ENCODE measurements around the gene TNFRSF21.
"Not testable (repeated sequence)": the region's sequence is repeated elsewhere in the genome, so short reads cannot be mapped to it uniquely, and the experiment has no call there.

TNFRSF21 gene, protein sequence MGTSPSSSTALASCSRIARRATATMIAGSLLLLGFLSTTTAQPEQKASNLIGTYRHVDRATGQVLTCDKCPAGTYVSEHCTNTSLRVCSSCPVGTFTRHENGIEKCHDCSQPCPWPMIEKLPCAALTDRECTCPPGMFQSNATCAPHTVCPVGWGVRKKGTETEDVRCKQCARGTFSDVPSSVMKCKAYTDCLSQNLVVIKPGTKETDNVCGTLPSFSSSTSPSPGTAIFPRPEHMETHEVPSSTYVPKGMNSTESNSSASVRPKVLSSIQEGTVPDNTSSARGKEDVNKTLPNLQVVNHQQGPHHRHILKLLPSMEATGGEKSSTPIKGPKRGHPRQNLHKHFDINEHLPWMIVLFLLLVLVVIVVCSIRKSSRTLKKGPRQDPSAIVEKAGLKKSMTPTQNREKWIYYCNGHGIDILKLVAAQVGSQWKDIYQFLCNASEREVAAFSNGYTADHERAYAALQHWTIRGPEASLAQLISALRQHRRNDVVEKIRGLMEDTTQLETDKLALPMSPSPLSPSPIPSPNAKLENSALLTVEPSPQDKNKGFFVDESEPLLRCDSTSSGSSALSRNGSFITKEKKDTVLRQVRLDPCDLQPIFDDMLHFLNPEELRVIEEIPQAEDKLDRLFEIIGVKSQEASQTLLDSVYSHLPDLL

DNA sequence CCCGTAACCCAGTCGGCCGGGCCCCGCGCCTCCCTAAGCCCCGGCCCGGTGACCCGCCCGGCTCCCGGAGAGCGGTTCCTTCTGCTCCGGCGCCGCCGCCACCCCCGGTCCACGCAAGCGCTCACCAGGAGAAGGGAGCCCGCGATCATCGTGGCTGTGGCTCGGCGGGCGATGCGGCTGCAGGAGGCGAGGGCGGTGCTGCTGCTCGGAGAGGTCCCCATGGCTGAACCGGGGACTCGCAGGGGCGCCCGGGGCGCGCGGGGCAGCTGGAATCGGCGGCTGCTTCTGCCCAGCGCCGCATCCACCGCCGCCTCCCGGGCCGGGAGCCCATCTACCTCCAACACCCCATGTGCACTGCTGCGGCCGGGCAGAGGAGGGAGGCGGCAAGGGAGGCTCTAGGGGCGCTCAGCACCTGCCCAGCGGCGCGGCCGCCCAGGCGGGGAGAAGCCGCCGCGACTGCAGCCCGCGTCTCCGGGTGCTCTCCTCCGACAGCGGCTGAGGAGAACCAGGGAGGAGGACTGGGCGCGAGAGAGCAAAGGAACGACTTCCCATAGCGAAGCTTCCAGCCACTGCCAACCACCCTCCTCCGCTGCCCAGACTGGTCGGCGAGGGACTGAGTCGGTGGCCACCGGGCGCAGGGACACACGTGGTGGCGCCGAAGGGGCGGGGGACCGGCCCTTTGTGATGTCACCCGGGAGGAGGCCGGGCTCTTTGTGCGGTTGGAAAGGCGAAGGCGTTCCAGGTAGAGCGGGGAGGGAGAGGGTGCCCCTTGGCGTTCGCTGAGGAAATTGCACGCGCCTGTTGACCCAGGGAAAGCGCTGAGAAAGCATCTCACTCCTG, at the start of gene TNFRSF21:
Gene TNFRSF21, minus strand, starts transcription at position 615 of the 840 bp plus-strand sequence. Its CDS starts 394 bp downstream, at position 221.
- DNase-seq, result peak; percentile 71

GRCh38 chr6:47358440-47359225, 48.9 kb upstream of the TNFRSF21 start:
- no peak for DNase-seq

DNA sequence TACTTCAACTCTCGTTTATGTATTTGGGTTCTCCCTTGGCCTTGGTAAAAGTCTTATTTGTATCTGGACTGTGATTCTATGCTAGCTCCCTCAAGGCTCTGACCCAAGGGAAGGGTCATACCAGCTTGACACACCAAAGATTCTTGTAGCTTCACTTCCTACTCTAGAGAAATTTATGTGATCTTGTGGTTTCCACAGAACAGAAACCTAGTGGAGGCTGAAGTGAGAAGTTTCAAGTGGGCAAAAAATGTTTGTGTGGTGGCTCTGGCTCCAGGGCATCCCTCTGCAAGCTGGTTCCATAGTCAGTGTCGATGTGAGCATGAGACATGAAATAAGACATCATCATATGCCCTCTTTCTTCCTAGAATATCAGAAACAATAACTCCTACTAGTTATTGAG, 48.1 kb upstream of the TNFRSF21 start:
- no peak for DNase-seq

- DNase-seq, result no peak
These were observed 45.8 kb upstream of the TNFRSF21 start for GRCh38 chr6:47355496-47355895.

DNA sequence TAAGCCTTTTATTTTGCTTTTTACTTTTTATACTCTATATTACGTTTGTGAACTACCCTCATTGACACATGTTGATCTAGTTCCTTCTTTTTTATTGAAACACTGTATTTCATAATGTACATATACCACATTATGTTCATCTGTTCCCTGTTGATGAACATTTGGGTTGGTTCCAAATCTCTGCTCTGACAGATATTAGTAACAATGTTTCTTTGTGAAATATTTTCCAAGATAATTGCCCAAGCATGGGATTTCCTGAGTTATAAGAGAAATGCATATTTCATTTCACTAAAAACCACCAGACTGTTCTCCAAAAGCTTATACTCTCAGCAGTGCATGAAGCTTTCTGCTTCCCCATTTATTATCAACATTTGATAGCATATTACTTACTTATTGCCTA, 44.2 kb upstream of the TNFRSF21 start:
- DNase-seq, result no peak

GRCh38 chr6:47352966-47353365, 43.3 kb upstream of the TNFRSF21 start:
- DNase-seq, result no peak

GRCh38 chr6:47352194-47352920, 42.7 kb upstream of the TNFRSF21 start:
- DNase-seq, result no peak

- DNase-seq, result no peak
These were observed 41.9 kb upstream of the TNFRSF21 start for GRCh38 chr6:47351621-47352020.

GRCh38 chr6:47349931-47350330, 40.2 kb upstream of the TNFRSF21 start:
- DNase-seq, result no peak

DNA sequence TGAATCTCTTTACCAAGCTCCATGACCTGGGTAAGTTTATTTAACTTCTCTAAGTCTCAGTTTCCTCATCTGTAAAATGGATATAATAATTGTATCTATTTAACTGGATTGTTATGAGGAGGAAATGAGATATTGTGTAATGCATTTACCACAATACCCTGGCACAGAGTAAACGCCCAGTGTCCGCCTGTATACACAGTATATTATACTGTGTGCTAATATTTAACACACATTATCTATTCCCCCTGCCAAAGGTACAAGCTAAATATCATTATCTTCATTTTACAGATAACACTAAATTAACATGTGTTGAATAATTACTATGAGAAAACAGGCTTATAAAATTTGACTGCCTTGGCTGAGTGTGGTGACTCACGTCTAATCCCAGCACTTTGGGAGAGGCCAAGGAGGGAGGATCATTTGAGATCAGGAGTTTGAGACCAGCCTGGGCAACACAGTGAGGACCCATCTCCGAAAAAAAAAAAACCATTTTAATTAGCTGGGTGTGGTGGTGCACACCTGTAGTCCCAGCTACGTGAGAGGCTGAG, 38.7 kb upstream of the TNFRSF21 start:
- no peak for DNase-seq

DNA sequence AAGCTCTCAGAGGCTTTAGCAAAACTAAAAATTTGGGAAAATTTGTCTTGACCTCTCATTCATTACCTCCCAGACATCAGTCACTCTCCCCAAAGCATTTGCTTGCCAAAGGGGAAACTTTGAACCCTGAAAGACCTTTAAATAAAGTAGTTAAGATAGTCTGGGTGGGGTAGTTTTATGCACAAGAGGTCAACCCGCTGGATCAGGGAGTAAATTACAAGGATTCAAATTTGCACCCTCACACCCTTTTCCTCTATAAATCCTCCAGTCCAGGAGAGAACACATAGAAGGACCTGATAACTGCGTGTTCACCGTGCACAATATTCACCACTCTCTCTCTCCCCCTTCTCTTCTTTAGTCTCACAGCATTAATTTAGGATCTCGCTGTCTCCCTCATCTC, 36.1 kb upstream of the TNFRSF21 start:
- no peak for DNase-seq

- DNase-seq, result no peak
These were observed 34.3 kb upstream of the TNFRSF21 start for GRCh38 chr6:47344022-47344421.

- DNase-seq, result no peak
These were observed 33.9 kb upstream of the TNFRSF21 start for GRCh38 chr6:47343600-47343999.

DNA sequence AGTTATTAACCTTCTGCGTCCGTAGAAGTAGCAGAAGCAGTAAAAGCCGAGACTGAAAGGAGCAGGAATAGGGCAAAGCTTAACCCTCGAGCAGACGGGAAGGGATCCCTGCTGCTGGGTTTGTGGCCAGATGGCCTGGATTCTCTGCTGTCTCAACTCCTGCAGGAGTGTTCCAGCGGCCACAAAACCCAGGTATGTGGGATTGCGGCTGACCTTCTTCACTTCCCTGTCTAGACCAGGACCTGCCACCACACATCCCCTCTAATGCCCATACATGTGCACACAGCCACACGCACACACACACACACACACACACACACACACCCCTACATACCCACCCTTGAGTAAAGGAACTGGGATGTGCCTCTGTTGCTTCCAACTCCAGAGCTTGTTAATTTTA, 33.1 kb upstream of the TNFRSF21 start:
- no peak for DNase-seq

DNA sequence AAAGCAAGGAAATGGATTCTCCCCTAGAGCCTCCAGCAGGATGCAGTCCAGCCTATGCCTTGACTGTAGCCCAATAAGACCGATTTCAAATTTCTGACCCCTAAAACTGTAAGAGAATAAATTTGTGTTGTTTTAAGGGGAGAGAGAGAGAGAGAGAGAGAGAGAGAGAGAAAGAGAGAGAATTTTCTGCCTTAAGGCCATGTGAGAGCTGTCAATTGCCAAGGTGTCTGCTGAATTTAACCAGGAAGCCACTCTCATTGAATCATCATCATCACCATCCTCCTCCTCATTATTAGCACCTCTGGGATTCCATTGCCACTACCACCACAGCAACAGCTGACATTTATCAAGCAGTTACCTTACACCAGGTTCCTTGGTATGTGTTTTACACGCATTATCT, 27.8 kb upstream of the TNFRSF21 start:
- DNase-seq, result no peak

DNA sequence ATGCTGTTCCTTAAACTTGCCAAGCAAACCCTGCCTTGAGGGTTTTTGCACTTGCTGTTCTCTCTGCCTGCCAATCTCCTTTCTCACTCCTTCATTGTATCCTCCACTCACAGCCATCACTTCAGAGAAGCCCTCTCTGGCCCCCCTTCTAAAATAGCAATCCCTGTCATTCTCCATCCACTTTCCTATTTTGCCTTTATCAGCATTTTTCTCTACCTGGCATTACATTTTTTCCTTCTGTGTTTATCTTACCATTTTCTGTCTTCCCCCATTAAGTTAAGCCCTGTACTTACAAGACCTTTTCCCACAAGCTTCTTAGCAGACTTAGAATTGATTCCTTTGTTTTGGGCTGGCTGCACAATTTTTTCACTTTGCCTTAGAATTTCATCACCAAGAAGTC, 26.6 kb upstream of the TNFRSF21 start:
- no peak for DNase-seq

DNA sequence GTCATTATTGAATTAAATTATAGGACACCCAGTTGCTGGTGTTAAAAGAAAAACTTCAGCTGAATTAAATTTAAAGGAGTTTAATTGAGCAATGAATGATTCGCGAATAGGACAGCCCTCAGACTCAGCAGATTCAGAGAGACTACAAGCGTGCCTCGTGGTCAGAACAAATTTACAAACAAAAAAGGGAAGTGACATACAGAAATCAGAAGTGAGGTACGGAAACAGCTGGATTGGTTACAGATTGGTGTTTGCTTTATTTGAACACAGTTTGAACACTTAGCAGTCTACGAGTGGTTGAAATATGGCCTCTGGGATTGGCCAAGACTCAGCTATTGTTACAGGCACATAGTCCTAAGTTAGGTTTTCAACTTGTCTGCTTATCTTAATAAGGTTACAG, 25.8 kb upstream of the TNFRSF21 start:
- no peak for DNase-seq

- DNase-seq, result no peak
These were observed 24.6 kb upstream of the TNFRSF21 start for GRCh38 chr6:47334334-47334733.

DNA sequence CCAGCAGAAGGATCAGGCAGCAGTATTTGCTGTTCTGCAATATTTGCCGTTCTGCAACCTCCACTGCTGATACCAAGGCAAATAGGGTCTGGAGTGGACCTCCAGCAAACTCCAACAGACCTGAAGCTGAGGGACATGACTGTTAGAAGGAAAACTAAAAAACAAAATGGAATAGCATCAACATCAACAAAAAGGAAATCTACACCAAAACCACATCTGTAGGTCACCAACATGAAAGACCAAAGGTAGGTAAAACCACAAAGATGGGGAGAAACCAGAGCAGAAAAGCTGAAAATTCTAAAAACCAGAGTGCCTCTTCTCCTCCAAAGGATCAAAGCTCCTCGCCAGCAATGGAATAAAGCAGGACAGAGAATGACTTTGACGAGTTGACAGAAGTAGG, 18.9 kb upstream of the TNFRSF21 start:
- DNase-seq, result not testable (repeated sequence)

DNA sequence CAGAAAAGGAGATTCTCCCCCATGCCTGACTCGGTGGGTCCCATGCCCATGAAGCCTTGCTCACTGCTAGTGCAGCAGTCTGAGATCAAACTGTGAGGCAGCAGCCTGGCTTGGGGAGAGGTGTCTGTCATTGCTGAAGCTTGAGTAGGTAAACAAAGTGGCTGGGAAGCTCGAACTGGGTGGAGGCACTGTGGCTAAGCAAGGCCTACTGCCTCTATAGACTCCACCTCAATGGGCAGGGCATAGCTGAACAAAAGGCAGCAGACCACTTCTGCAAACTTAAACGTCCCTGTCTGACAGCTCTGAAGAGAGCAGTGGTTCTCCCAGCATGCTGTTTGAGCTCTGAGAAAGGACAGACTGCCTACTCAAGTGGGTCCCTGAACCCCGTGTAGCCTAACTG, 18.4 kb upstream of the TNFRSF21 start:
- DNase-seq, result not testable (repeated sequence)

GRCh38 chr6:47323887-47324286, 14.2 kb upstream of the TNFRSF21 start:
- DNase-seq, result no peak

GRCh38 chr6:47323321-47323720, 13.6 kb upstream of the TNFRSF21 start:
- DNase-seq, result no peak
